ENCODE data around the gene SLC6A20.

GRCh38 chr3:45817831-45818522 is 21.6 kb upstream of the SLC6A20 start:
- TF ChIP-seq ZBTB7A (tag by site-specific recombination; IDR thresholded peaks at IDR 0.05; ENCODE audit: low read depth): no peak
- no peak for TF ChIP-seq CTCF (tag by site-specific recombination; IDR thresholded peaks at IDR 0.05)
- no peak for TF ChIP-seq ZNF121 (tag by site-specific recombination; IDR thresholded peaks at IDR 0.05)
- no peak for TF ChIP-seq ZNF76 (tag by site-specific recombination; IDR thresholded peaks at IDR 0.05; ENCODE audit: borderline replicate concordance, low read depth)
- TF ChIP-seq GFI1B (tag by site-specific recombination; IDR thresholded peaks at IDR 0.05): no peak
- TF ChIP-seq ZNF629 (tag by site-specific recombination; IDR thresholded peaks at IDR 0.05): no peak

All from HEK293 (cell line).